GM21381 (cell line): ENCODE results near the gene TPX2.

Experiments used
- ATAC-seq: cut with Tn5 transposase; IDR thresholded peaks from one replicate; pipeline ENCODE4 v1.9.1; 2021; ENCODE audit warnings: mild to moderate bottlenecking, moderate library complexity; ENCODE audit not compliant: unreplicated experiment

The TPX2 gene

GRCh38 chr20:31758991-31759390 is 19.9 kb downstream of the TPX2 start:
- no peak for ATAC-seq

- ATAC-seq, result no peak
These were observed 20.9 kb downstream of the TPX2 start for GRCh38 chr20:31759836-31760518.

GRCh38 chr20:31760519-31761240 is 21.6 kb downstream of the TPX2 start:
- ATAC-seq, result no peak

- no peak for ATAC-seq
These were observed 25.7 kb downstream of the TPX2 start for GRCh38 chr20:31764641-31765305.

- ATAC-seq, result no peak
These were observed 28.7 kb downstream of the TPX2 start for GRCh38 chr20:31767805-31768204.

- no peak for ATAC-seq
These were observed 30.6 kb downstream of the TPX2 start for GRCh38 chr20:31769681-31770080.

GRCh38 chr20:31770243-31770642 is 31.2 kb downstream of the TPX2 start:
- no peak for ATAC-seq

- no peak for ATAC-seq
These were observed 35.3 kb downstream of the TPX2 start for GRCh38 chr20:31774408-31774807.

GRCh38 chr20:31780839-31781238 is 41.7 kb downstream of the TPX2 start:
- no peak for ATAC-seq

- ATAC-seq, result no peak
These were observed 42.9 kb downstream of the TPX2 start for GRCh38 chr20:31781945-31782344.

GRCh38 chr20:31784354-31785044 is 45.4 kb downstream of the TPX2 start:
- ATAC-seq, result no peak

GRCh38 chr20:31785089-31785488 is 46.0 kb downstream of the TPX2 start:
- ATAC-seq, result no peak

GRCh38 chr20:31788578-31788977 is 49.5 kb downstream of the TPX2 start:
- no peak for ATAC-seq

- ATAC-seq, result no peak
These were observed 51.3 kb downstream of the TPX2 start for GRCh38 chr20:31790401-31790800.

GRCh38 chr20:31797364-31797763 is 58.3 kb downstream of the TPX2 start:
- ATAC-seq, result no peak

- no peak for ATAC-seq
These were observed 62.4 kb downstream of the TPX2 start for GRCh38 chr20:31801508-31801907.

- ATAC-seq, result no peak
These were observed 64.6 kb downstream of the TPX2 start for GRCh38 chr20:31803552-31804291.

GRCh38 chr20:31806564-31807355 is 67.7 kb downstream of the TPX2 start:
- no peak for ATAC-seq

- ATAC-seq, result no peak
These were observed 69.4 kb downstream of the TPX2 start for GRCh38 chr20:31808481-31808880.

GRCh38 chr20:31809661-31810060 is 70.6 kb downstream of the TPX2 start:
- ATAC-seq, result no peak
